Loucy (cell line): ENCODE data around the gene CPT1C.

Experiments used
- CTCF ChIP-seq: fragments of 200-600 bp; sonication (generic); conservative IDR thresholded peaks from 2 replicates; pipeline ENCODE4 v1.5.1; 2014; ENCODE audit warnings: mild to moderate bottlenecking, antibody characterized with exemption, low read length
- EZH2phosphoT487 ChIP-seq: fragments of 200-600 bp; IDR thresholded peaks from 2 replicates; pipeline ENCODE4 v1.6.1; 2018; ENCODE audit warnings: antibody characterized with exemption, mild to moderate bottlenecking, moderate library complexity, borderline replicate concordance

GRCh38 chr19:49655570-49656455 lies 35.1 kb upstream of the CPT1C start:
- TF ChIP-seq CTCF = no peak
- no peak for TF ChIP-seq EZH2phosphoT487
